Cerebellar cortex (tissue), 1 donor: ENCODE data around the gene MAPT.
"Not testable (repeated sequence)": the region's sequence is repeated elsewhere in the genome, so short reads cannot be mapped to it uniquely, and the experiment has no call there.

Experiments
- DNase-seq: peaks from one replicate; pipeline ENCODE4 v3.0.0-alpha.2; 2015; ENCODE audit warnings: low spot score

The MAPT gene

GRCh38 chr17:45953561-45953960, 59.2 kb downstream of the MAPT start:
- no peak for DNase-seq

GRCh38 chr17:45954914-45955313, 60.6 kb downstream of the MAPT start:
- DNase-seq, result no peak

DNA sequence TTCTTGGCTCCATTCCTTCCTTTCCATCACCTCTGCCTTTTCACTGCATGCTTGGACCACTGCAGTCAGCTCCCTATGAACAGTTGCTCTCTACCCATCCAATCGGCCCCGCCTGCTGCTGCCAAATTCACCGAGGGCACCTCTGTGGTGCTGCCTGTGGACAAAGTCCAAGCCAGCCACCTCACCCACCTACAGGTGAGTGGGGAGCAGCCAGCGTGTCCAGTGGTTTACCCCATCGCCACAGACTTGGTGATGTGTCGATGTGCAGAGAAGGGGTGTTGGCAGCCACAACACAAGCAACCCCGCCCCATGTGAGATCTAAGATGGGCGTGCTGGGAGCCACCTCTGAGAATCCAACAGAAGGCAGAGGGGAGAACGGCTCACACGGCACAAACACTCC, 61.0 kb downstream of the MAPT start:
- DNase-seq, result no peak

- no peak for DNase-seq
Observed at GRCh38 chr17:45956090-45956489, 61.7 kb downstream of the MAPT start.

- DNase-seq, result not testable (repeated sequence)
Observed at GRCh38 chr17:45956746-45957145, 62.4 kb downstream of the MAPT start.

DNA sequence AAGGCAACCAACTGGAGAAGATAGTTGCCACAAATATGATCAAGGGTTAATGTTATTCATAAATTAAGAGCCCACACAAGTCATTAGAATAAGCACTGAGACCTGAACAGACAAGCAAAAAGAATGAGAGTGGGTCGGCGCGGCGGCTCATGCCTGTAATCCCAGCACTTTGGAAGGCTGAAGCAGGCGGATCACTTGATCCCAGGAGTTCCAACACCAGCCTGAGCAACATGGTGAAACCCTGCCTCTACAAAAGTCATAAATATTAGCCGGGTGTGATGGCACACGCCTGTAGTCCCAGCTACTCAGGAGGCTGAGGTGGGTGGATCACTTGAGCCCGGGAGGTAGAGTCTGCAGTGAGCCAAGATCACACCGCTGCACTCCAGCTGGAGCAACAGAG, 64.0 kb downstream of the MAPT start:
- no peak for DNase-seq

GRCh38 chr17:45958994-45959665, 64.8 kb downstream of the MAPT start:
- DNase-seq, result no peak

GRCh38 chr17:45960311-45960710, 66.0 kb downstream of the MAPT start:
- DNase-seq, result no peak

GRCh38 chr17:45961206-45961605, 66.9 kb downstream of the MAPT start:
- DNase-seq, result no peak

- DNase-seq, result no peak
Observed at GRCh38 chr17:45962221-45962972, 68.0 kb downstream of the MAPT start.

DNA sequence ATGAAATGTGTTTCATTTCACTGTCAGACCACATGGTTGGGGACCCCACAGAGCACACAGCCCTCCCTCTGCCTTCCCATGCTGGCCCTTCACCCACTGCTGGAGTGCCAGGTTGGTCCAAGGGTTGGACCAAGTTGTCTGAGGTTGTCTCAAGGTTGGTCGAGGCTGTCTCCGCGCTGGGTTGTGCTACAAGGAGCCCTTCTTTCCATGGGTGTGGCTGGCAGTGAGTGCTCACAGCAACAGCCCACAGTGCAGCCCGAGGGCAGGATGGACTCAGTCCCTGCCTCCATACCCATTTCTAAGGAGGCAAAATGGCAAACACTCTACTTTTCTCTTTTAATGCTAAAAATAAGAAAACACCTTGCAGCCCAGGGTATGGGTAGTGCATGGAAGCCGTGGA, 68.9 kb downstream of the MAPT start:
- no peak for DNase-seq

- DNase-seq, result no peak
Observed at GRCh38 chr17:45963889-45964288, 69.5 kb downstream of the MAPT start.

DNA sequence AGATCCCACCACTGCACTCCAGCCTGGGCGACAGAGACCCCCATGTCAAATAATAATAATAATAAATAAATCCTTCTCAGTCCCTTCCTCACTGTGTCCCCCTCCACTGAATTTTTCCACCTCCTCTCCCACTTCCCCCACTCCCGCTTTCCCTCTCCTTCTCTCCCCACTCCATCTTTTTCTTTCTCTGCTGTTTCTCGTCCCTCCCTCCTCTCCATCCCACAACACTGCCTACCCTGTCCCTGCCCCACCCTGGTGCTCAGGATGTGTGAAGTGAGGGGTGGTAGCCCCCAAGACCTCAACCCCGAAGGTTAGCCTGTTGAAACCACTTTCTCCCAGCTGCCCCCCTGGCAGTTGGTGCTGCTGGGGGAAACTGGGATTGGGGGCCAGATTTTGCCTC, 70.3 kb downstream of the MAPT start:
- DNase-seq, result no peak

DNA sequence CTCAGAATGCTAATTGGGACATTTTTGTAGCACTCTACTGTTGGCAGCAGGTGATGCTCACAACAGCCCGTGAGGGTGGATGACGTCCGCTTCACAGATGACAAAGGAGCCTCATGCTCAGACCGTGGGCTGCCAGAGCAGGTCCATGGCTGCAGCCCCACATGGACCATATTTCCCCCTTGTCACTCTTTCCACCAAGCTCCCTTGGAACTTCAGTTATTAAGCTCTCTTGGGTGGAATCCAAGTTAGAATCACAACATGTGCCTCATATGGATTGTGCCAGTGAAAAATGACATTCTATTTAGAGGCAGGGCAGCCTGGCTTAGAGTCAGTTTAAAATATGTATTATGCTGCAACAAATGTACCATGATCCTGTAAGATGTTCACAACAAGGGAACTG, 71.5 kb downstream of the MAPT start:
- peak; percentile 64 for DNase-seq

DNA sequence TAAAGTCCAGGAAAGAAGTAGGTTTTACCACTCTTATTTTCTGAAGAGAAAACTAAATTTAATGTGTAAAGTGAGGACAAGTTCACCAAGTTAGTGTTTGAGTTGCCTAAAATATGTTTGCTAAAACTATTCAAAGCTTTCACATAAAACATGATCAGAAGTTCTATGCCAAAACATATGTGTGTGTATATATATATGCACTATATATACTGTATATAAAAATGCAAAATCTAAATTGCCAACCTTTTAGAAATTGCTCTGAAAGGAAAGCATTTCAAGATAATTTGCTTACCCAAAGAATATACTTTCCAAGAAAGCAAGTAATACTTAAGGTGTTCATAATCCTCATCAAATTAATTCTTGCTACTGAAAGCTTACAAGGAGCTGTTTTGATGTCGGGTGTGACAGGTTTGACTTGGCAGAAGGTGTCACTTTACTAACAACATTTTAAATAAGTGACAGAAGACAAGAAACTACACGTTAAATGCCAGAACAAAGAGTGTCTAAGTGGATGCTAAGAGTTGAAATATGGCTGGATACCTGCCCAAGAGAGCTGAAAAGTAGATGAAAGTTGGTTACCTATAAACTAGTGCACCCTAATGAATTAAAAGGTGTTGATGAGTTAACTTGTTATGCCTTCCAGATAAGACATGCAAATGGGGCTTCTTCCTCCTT, 72.4 kb downstream of the MAPT start:
- no peak for DNase-seq

DNA sequence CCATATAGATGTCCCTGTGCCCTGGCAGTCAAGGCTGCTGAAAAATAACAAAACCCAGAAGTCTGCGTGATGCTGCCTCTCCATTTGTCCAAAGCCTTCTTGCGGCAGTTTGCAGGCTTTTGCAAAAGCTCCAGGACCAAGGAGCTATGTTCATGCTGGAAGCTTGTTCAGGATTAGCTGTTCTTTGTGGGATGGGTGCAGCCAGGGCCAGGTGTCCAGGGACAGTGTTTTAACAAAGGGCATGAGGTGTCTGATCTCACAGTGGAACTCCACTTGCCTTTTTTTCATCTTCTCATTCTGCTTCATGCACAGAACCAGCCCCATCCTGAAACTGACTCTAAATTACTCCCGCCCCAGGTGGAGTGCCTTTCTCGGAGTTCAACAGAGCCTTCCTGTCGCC, 73.0 kb downstream of the MAPT start:
- no peak for DNase-seq

DNA sequence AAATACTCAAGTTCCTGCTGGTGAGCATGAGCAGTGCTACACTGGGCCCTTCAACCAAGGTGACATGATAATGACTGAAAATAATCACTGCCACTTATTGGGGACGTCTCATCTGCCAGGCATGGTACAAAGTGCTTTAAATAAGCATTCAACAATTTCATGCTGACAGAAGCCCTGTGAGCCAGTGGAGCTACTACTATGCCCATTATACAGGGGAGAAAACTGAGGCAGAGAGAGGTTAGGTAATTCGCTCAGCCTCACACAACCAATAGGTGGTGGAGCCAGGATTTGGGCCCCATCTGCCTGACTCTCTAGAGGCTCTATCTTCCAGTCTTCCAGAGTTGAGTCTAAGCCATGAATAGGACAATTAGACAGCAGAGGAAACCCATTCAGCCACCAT, 74.4 kb downstream of the MAPT start:
- no peak for DNase-seq

DNA sequence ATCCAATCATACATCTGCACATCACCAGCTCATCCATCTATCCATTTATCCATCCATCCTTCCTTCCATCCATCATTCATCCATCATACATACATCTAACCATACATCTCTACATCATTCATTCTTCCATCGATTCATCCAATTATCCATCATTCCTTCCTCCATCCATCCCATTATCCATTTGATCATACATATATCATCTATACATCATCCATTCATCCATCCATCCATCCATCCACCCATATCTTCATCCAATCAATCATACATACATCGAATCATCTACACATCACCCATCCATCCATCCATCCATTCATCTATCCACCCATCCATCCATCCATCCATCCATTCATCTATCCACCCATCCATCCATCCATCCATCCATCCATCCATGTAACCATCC, 75.4 kb downstream of the MAPT start:
- no peak for DNase-seq

DNA sequence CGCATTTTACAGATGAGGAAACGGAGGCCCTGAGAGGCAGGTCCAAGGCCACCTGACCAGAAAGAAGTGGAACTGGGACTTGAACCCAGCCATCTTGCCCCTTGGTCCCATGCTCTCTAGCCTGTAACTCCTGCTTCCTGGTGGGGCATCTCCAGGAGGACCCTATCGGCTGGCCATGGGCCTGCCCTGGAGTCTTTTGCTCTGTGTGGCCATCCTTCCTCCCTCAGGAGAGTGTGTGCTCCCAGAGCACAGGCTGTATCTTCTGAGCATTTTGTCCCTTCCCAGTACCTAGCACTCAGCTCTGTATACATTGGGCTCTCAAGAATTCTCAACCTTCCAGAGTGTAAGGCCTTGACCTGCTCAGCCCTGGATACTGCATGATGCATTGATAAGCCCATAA, 76.3 kb downstream of the MAPT start:
- no peak for DNase-seq

GRCh38 chr17:45971698-45972141, 77.4 kb downstream of the MAPT start:
- no peak for DNase-seq

- DNase-seq, result no peak
Observed at GRCh38 chr17:45972531-45972930, 78.2 kb downstream of the MAPT start.

DNA sequence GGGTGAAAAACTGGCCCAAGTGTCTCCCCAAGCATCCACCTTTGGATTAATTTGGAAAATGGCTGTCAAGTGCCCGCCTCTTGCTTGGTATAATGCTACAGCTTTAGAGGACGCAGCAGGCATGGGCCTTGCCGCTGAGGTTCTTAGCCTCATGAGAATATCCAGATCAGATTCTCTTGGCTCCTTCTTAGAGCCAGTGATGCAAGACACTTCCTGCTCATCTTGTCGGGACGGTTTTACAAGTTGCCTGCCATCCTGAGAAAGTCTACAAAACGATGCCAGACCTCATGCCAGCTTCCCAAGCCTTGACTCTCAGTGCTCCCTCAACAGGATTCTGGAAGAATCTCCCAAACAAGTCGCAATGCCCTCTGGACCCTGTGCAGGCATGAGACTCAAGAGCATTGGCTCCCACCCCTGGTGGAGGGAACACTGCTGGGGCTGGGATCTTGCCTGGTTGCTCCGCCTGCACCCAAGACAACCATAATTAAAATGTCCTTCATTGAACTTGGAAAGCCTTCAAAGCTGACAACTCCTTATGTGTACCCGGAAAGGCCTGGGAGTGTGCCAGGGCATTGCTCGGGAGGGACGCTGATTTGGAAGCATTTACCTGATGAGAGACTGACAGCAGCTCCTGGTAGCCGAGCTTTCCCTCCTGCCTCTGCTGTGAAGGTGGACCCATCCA, 78.9 kb downstream of the MAPT start:
- DNase-seq, result peak; percentile 89
